Measurements from ENCODE around the gene UNC5CL.

UNC5CL gene

DNA sequence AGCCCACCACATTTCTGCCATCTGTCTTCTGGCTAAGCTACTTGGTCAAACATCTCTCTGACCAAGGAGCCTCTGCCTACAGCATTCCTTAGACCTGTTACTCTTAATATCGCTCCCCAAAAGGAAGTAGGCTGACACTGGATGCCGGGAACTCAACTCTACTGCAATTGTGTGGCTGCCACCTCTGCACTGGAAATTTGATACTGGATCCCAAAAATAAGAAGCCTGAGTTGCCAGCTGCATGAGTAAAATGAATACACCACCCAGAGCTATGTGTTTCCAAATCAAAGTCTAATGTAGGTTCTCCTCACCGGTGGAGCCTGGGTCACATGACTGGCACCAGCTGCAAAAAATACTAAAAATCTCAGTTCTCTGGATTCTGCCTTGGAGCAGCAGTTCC, 36.9 kb downstream of the UNC5CL start:
- no peak for DNase-seq (ENCODE audit: low read depth)

DNA sequence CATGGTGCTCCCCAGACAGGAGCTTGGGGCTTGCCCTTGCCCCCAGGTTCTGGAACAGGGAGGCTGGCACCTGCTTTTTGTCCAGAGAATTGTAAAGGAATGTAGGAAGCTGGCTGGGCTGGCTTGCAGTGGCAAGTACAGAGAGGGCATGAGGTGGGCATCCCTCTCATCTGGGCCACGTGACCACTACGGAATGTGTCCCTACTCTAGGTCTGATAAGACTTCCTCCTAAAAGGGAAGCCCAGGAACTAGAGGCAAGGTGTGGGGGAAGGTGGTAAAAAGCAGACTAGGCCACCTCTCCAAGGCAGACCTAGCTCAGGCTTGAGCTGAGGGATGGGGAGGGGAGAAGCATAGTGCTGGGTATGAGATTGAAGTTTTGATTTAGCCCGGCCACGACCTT, 38.8 kb downstream of the UNC5CL start:
- no peak for DNase-seq (ENCODE audit: low read depth)

DNA sequence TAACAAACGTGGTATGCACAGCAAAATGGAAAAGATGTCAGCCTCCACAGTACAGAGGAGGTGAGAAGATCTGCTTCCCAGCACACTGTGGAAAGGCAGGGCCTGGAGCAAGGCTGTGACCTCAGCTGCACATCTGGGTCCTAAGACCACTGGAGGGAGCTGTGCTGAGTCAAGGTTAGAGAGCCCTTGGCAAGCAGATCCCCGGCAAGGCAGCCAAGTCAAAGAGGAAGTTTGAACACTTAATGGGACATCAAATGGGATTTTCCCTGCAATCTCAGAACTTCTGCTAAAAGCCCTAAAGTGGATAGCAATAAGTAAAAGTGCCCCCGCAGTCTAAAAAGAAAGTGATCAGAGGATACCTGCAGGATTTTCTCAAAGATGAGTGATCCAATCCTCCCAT, 39.5 kb downstream of the UNC5CL start:
- peak; percentile 46 for DNase-seq (ENCODE audit: low read depth)

GRCh38 chr6:40998661-40999060, 40.4 kb downstream of the UNC5CL start:
- DNase-seq (ENCODE audit: low read depth) = no peak

- DNase-seq (ENCODE audit: low read depth) = peak; percentile 66
Measured at GRCh38 chr6:40997234-40997957, 41.6 kb downstream of the UNC5CL start.

GRCh38 chr6:40996591-40997233, 42.3 kb downstream of the UNC5CL start:
- peak; percentile 3 for DNase-seq (ENCODE audit: low read depth)

DNA sequence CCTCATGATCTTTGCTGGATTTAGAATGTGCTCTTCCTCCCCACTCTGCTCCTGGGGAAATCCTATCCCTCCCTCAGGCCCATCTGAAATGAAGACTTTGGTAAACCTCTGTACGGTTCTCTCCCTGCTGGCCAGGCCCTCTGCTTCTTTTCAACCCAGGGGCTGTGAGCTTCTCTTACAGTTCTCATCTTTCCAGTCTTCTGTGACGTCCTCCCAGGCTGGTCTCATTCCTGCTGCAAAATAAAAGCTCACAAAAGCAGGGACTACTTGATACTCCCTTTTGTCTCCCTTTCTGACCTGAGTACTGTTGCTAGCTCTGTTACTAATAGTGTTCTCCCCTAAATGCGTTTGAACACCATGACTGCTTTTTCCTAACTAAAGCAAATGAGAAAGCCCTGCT, 46.3 kb downstream of the UNC5CL start:
- no peak for DNase-seq (ENCODE audit: low read depth)

DNA sequence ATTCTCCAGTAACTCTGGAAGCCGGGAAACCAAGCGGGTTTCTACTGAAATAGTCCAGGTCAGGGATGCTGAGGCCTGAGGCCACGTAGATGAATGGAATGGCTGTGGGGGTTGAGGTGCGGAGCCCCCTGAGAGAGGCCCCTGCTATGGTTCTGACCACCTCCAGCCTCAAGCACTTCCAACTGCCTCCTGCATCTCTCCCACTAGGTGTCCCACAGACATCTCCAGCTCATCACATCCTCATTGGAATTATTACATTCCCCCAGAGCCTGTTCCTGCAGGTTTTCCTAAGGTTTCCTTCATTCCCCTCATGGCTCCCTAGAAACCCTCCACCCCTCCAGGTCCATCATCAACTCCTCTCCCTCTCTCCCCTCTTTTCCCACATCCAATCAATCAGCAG, 48.7 kb downstream of the UNC5CL start:
- DNase-seq (ENCODE audit: low read depth) = no peak

DNA sequence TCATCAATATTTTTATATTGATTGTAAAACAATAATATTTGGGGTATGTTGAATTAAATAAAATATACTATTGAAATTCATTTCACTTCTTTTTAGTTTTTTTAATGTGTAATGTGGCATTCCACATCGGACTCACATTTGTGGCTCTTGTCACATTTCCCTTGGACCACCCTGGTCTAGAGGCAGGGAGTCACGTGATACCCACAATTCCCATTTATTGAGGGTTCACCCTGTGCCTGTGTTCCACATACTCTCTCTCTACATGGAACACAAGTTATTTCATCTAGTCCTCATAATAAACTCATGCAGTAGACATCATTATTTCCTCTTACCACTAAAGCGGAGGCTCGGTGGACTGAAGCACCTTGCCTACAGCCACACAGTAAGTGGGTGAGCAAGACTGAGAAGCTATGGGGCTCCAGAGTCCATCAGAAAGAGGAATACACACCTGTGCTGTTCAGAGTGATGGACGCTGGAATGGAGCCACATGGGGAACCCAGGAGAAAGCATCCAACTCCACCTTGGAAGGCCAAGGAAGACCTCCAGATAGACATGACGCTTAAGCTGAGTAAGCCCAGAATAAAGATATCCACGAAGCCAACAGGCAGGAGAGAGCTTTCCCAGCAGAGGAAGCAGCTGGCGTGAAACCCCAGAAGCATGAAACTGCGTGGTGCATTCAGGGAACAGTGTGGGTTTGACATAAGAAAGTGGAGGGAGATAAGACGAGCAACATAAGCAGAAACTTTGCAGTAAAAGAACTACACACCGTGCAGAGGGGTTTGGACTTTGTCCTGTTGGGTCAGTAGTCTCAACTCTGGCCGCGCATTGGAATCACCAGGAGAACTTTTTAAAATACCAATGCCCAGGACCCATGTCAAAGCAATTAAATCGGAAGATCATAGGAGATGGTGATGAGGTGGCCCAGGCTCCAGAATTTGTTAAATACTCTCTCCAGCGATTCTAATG, 49.5 kb downstream of the UNC5CL start:
- DNase-seq (ENCODE audit: low read depth) = no peak

DNA sequence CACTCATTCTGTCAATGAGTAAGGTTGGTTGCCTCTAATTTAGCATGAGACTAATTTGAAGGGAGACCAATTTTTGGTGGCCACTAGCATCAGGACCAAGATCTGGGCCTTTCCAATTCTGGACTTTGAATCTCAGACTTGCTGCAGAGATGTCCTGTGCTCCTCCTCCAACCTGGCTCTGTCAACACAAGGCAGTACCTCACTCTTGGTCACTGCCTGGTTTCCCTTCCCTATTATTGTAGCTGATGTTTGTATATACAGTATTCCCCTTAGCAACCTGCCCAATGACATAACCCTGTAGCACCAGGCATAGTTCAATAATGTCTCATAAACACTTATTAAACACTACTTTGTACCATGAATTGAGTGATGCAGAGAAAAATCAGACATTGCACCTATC, 50.4 kb downstream of the UNC5CL start:
- DNase-seq (ENCODE audit: low read depth) = no peak

GRCh38 chr6:40986921-40987819, 51.9 kb downstream of the UNC5CL start:
- DNase-seq (ENCODE audit: low read depth) = no peak

GRCh38 chr6:40986364-40986763, 52.7 kb downstream of the UNC5CL start:
- peak; percentile 4 for DNase-seq (ENCODE audit: low read depth)

DNA sequence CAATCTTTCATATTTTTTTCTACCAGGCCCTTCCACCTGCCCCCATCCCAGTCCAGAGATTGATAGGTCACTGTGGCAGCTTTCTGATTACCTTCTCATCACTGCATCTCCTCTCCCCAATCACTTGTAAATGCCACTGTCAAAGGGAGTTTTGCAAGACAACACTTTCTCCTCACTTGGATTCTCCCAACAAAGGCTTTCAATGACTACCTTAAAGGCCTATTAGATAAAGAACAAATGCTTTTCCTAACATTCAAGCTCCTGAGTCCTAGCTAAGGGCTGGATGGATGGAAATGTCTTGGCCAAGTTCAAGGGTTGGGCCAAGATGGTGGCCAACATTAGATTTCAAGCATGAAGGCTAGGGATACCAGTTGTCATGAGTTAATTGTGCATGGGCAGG, 55.3 kb downstream of the UNC5CL start:
- no peak for DNase-seq (ENCODE audit: low read depth)

GRCh38 chr6:40982917-40983316, 56.1 kb downstream of the UNC5CL start:
- no peak for DNase-seq (ENCODE audit: low read depth)

DNA sequence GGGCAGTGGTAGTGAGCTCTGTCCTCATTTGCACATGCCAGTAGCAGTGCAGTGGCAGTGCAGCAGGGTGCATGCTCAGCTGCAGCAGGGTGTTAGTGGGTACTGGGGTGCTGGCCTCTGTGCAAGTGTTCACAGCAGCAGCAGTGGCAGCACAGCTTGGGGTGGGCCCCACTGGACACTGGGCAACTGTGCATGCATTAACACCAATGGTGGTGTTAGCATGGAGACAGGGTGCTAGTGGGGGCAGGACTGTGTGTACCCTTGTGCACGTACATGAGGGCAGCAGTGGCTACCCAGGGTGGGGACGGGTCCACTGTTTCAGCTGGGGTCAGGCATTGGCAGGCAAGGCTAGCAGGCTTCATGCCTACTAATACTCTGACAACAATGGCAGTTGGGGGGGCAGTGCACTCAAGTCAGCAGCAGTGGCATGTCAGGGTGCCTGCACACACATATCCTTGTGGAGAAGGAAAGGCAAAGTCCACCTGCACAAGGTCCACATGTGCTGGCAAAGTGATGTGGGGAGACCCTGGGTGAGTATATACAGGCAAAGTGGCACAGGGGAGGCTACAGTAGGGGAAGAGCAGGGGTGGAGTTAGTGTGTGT, 60.2 kb downstream of the UNC5CL start:
- DNase-seq (ENCODE audit: low read depth) = no peak

- DNase-seq (ENCODE audit: low read depth) = no peak
Measured at GRCh38 chr6:40977695-40978094, 61.3 kb downstream of the UNC5CL start.

GRCh38 chr6:40977085-40977484, 61.9 kb downstream of the UNC5CL start:
- DNase-seq (ENCODE audit: low read depth) = no peak

Measured in amniotic epithelial cell (primary cell).